Epithelial cell of esophagus (primary cell): ENCODE data around the gene POU2F1.

Experiments used
- DNase-seq: peaks from one replicate; pipeline ENCODE4 v3.0.0; 2010; ENCODE audit warnings: low read depth
- H3K4me3 ChIP-seq: 2 replicates; pipeline ENCODE4 v1.5.1; 2011; ENCODE audit warnings: mild to moderate bottlenecking, low read length, control low read depth
- TF ChIP-seq, protein P1 (sequence below): IDR thresholded peaks from 2 replicates; pipeline ENCODE4 v1.5.1; 2011; ENCODE audit warnings: low read depth, mild to moderate bottlenecking, low read length, control low read depth, inconsistent platforms; ENCODE audit not compliant: insufficient read depth; ENCODE audit errors: missing control alignments

Gene POU2F1

GRCh38 chr1:167434306-167434705, 213.6 kb downstream of the POU2F1 start:
- no peak overlapping the region for H3K4me3 ChIP-seq
- DNase-seq: no peak
- TF ChIP-seq, protein P1, sequence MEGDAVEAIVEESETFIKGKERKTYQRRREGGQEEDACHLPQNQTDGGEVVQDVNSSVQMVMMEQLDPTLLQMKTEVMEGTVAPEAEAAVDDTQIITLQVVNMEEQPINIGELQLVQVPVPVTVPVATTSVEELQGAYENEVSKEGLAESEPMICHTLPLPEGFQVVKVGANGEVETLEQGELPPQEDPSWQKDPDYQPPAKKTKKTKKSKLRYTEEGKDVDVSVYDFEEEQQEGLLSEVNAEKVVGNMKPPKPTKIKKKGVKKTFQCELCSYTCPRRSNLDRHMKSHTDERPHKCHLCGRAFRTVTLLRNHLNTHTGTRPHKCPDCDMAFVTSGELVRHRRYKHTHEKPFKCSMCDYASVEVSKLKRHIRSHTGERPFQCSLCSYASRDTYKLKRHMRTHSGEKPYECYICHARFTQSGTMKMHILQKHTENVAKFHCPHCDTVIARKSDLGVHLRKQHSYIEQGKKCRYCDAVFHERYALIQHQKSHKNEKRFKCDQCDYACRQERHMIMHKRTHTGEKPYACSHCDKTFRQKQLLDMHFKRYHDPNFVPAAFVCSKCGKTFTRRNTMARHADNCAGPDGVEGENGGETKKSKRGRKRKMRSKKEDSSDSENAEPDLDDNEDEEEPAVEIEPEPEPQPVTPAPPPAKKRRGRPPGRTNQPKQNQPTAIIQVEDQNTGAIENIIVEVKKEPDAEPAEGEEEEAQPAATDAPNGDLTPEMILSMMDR: no peak

DNA sequence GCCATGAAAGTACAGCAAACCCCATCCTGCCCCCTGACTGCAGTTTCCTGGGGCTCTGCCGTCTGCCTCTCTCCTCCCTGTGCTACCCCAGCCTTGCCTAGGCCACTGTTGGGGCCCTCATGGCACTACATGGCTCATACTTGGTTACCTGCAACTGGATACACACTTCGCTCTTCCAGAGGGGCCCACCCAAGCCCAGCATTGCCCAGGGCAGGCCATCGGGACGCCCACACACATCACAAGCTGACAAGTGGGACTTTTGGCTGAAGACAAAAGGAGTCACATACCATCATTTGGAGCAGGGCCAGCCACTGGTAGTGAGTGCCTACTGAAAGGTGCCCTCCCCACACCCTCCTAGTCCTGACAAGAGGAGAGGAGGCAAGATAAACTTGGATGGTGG, 214.8 kb downstream of the POU2F1 start:
- TF ChIP-seq, protein P1: no peak
- no peak overlapping the region for H3K4me3 ChIP-seq
- DNase-seq: no peak

- DNase-seq: no peak
- TF ChIP-seq, protein P1: no peak
- no peak overlapping the region for H3K4me3 ChIP-seq
Measured at GRCh38 chr1:167438171-167439138, 217.8 kb downstream of the POU2F1 start.

- peak overlapping the region; percentile 39 for H3K4me3 ChIP-seq
- peak; percentile 42 for DNase-seq
- TF ChIP-seq, protein P1: peak; percentile 26
Measured at GRCh38 chr1:167439301-167439988, 218.8 kb downstream of the POU2F1 start.

DNA sequence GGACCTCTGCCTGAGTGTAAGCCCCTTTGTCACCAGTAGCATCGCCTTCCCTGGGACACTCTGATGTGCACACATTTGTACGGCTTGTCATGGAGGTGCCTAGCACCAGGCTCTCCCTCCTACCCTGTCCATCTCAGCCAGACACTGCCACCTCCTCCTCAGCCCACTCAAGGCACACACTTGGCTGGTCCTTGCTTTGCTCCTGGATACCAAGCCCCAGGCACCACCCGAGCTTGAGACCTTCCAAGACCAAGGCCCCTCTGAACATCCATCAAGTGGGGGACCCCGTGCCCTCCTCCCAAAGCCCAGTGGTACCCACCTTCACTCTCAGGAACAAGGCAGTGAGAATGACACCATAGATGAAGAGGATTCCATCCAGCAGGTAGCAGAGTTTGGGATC, 219.7 kb downstream of the POU2F1 start:
- no peak for DNase-seq
- H3K4me3 ChIP-seq: no peak overlapping the region
- TF ChIP-seq, protein P1: no peak

DNA sequence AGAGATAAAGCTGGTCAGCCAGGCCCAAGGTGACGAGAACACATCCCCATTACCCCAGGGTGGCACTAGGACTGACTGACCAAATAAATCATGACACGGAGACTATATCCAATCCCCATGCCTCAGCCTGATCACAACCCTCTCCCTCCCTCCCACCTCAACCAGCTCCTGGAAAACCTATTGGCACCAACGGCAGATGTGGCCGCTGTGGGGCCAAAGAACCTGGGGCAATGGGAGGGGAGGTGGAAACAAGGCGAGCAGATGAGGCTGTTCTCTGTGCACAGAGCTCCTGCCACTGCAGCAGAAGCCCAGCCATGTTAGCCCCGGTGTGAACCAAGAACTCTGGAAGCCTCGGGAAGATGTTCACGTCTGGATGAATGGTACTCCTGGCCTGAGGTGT, 220.1 kb downstream of the POU2F1 start:
- no peak for DNase-seq
- no peak overlapping the region for H3K4me3 ChIP-seq

More for the DNA sequence above, 220.1 kb downstream of the POU2F1 start:
- TF ChIP-seq, protein P1: no peak
